GM10248 (cell line): ENCODE results near the gene GLI1.
"Not testable (repeated sequence)": the region's sequence is repeated elsewhere in the genome, so short reads cannot be mapped to it uniquely, and the experiment has no call there.

Source experiments
- CTCF ChIA-PET: fragments of 300-600 bp; sonication (Branson Sonifier 250); formaldehyde crosslinking; extraction: SDS; loops from one replicate; lab custom pipeline; 2021; ENCODE audit warnings: antibody characterized with exemption; lab: Yijun Ruan, JAX
- POLR2A ChIA-PET: fragments of 350-650 bp; sonication (Branson Sonifier 250); formaldehyde crosslinking; extraction: SDS; loops from one replicate; lab custom pipeline; 2020; ENCODE audit warnings: antibody characterized with exemption; lab: Yijun Ruan, JAX
- DNase-seq: peaks from one replicate; pipeline ENCODE4 v3.0.0; 2012; ENCODE audit errors: extremely low spot score
- CTCF ChIP-seq: IDR thresholded peaks from 2 replicates; pipeline ENCODE4 v1.5.1; 2012; ENCODE audit warnings: mild to moderate bottlenecking, low read depth; ENCODE audit errors: extremely low read depth, missing control alignments, control extremely low read depth

GLI1 gene

DNA sequence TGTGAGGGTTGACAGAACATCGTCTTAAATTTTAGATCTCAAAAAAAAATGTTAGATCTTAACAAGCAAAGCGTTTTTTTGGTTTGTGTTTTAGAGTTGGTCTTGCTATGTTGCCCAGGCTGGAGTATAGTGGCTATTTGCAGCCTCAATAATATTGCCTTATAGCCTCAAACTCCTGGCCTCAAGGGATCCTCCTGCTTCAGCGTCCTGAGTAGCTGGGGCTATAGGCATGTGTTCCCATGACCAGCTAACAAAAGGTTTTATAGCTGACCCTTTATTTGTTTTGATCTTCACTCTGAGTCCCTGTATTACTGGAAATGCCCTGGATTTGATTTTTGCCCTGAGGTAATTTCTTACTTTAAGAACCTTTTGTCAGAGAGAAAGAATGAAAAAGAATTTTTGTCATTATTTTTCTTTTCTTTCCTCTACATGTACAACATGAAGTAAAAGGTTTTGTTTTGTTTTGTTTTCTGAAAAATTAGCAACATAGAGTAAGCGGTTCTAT lies 19.8 kb upstream of the GLI1 start:
- POLR2A ChIA-PET, result no interaction called here
- no peak for DNase-seq
- CTCF ChIA-PET, result interaction anchor here (0.9 to 14.6 kb wide), 4 partner anchors 12 to 23 kb away, joined by 3 to 178 read pairs (median 6); partner anchors contain the start of gene INHBE
- TF ChIP-seq CTCF, result no peak

DNA sequence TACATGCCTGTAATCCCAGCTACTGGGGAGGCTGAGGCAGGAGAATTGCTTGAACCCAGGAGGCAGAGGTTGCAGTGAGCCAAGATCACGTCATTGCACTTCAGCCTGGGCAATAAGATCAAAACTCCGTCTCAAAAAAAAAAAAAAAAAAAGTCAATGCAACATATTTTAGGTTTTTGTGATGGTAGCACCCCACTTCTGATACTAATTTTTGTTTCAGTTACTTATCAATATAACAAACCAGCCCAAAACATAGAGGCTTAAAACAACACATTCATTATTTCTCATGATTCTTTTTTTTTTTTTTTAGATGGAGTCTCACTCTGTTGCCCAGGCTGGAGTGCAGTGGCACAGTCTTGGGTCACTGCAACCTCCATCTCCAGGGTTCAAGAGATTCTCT lies 18.2 kb upstream of the GLI1 start:
- POLR2A ChIA-PET, result interaction anchor here (0.7 kb wide), 1 partner anchor 423 kb away, joined by 3 read pairs; no protein-coding TSS in a partner anchor
- not testable (repeated sequence) for DNase-seq
- CTCF ChIA-PET, result interaction anchor here (0.8 to 14.6 kb wide), 3 partner anchors 11 to 22 kb away, joined by 4 to 178 read pairs (median 4); partner anchors contain the start of gene INHBE

- DNase-seq, result no peak
- CTCF ChIA-PET, result interaction anchor here (1.0 to 14.6 kb wide), 5 partner anchors 10 to 132 kb away, joined by 3 to 178 read pairs (median 4); partner anchors contain the start of gene INHBE
- POLR2A ChIA-PET, result interaction anchor here (0.7 kb wide), 1 partner anchor 424 kb away, joined by 3 read pairs; no protein-coding TSS in a partner anchor
- no peak for TF ChIP-seq CTCF
Measured at GRCh38 chr12:57441846-57442427, 17.6 kb upstream of the GLI1 start.

DNA sequence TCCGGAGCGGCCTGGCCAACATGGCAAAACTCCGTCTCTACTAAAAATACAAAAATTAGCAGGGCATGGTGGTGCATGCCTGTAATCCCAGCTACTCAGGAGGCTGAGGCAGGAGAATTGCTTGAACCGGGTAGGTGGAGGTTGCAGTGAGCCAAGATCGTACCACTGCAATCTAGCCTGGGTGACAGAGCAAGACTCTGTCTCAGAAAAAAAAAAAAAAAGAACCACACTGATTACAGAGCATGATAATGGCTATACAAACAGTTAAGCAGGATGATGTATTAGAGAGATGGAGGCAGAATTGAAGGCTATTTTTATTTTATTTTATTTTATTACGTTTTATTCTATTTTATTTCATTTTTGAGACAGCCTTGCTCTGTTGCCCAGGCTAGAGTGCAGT lies 15.2 kb upstream of the GLI1 start:
- DNase-seq, POLR2A ChIA-PET: not testable (repeated sequence)
- CTCF ChIA-PET, result interaction anchor here (3.0 to 14.6 kb wide), 2 partner anchors 8 to 14 kb away, joined by 18 to 178 read pairs; partner anchors contain the start of genes GLI1 and INHBE

DNA sequence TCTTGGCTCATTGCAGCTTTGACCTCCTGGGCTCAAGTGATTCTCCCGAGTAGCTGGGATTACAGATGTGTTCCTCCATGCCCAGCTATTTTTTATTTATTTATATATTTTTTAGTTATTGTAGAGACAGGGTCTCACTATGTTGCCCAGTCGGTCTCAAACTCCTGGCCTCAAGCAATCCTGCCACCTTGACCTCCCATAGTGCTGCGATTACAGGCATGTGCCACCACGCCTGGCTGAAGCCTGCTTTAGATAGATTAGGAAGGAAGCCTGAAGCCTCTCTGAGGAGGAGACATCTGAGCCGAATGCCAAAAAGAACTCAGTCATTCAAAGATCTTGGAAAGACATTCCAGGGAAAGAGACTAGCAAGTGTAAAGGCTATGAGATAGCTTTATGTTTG lies 14.8 kb upstream of the GLI1 start:
- CTCF ChIA-PET, result interaction anchor here (1.3 to 14.6 kb wide), 3 partner anchors 8 to 18 kb away, joined by 4 to 178 read pairs (median 18); partner anchors contain the start of genes GLI1 and INHBE
- no peak for TF ChIP-seq CTCF
- DNase-seq, result no peak
- POLR2A ChIA-PET, result no interaction called here

GRCh38 chr12:57446292-57446960 lies 13.2 kb upstream of the GLI1 start:
- DNase-seq, result no peak
- ChIA-PET CTCF (interaction anchor here (1.0 to 3.0 kb wide), 5 partner anchors 9 to 204 kb away, joined by 3 to 18 read pairs (median 3); partner anchors contain the start of gene GLI1), POLR2A (no interaction called here)
- no peak for TF ChIP-seq CTCF

- POLR2A ChIA-PET, result no interaction called here
- DNase-seq, result no peak
- TF ChIP-seq CTCF, result no peak
- CTCF ChIA-PET, result interaction anchor here (0.6 to 9.7 kb wide), 7 partner anchors 10 to 188 kb away, joined by 3 to 238 read pairs (median 8); partner anchors contain the start of gene INHBC
Measured at GRCh38 chr12:57448669-57449068, 10.9 kb upstream of the GLI1 start.
